ENCODE data around the gene HLA-A.
"Not testable (repeated sequence)": the region's sequence is repeated elsewhere in the genome, so short reads cannot be mapped to it uniquely, and the experiment has no call there.

HLA-A gene

GRCh38 chr6:29942275-29943052 lies at the start of gene HLA-A:
HLA-A (plus strand) TSS chr6:29942532; CDS start chr6:29942554, 22 bp downstream.
- DNase-seq, result peak; percentile 94

- no peak for DNase-seq
Observed at GRCh38 chr6:29892696-29893095, 49.6 kb upstream of the HLA-A start.

GRCh38 chr6:29899281-29899680 lies 43.1 kb upstream of the HLA-A start:
- DNase-seq, result no peak

GRCh38 chr6:29905286-29905685 lies 37.0 kb upstream of the HLA-A start:
- DNase-seq, result no peak

GRCh38 chr6:29907637-29908340 lies 34.5 kb upstream of the HLA-A start:
- no peak for DNase-seq

GRCh38 chr6:29908341-29908662 lies 34.0 kb upstream of the HLA-A start:
- no peak for DNase-seq

GRCh38 chr6:29908710-29909109 lies 33.6 kb upstream of the HLA-A start:
- no peak for DNase-seq

GRCh38 chr6:29909985-29910384 lies 32.3 kb upstream of the HLA-A start:
- no peak for DNase-seq

- DNase-seq, result no peak
Observed at GRCh38 chr6:29912840-29913239, 29.5 kb upstream of the HLA-A start.

- no peak for DNase-seq
Observed at GRCh38 chr6:29916741-29917140, 25.6 kb upstream of the HLA-A start.

- DNase-seq, result no peak
Observed at GRCh38 chr6:29917857-29918256, 24.5 kb upstream of the HLA-A start.

GRCh38 chr6:29919506-29920445 lies 22.6 kb upstream of the HLA-A start:
- no peak for DNase-seq

- no peak for DNase-seq
Observed at GRCh38 chr6:29924287-29924686, 18.0 kb upstream of the HLA-A start.

- DNase-seq, result no peak
Observed at GRCh38 chr6:29924731-29925130, 17.6 kb upstream of the HLA-A start.

- DNase-seq, result no peak
Observed at GRCh38 chr6:29925321-29925720, 17.0 kb upstream of the HLA-A start.

- DNase-seq, result no peak
Observed at GRCh38 chr6:29925727-29926412, 16.5 kb upstream of the HLA-A start.

- peak; percentile 15 for DNase-seq
Observed at GRCh38 chr6:29926413-29927274, 15.7 kb upstream of the HLA-A start.

- DNase-seq, result no peak
Observed at GRCh38 chr6:29927275-29927569, 15.1 kb upstream of the HLA-A start.

GRCh38 chr6:29927841-29928388 lies 14.4 kb upstream of the HLA-A start:
- DNase-seq, result no peak

- not testable (repeated sequence) for DNase-seq
Observed at GRCh38 chr6:29930047-29930446, 12.3 kb upstream of the HLA-A start.

- DNase-seq, result no peak
Observed at GRCh38 chr6:29933955-29934354, 8.4 kb upstream of the HLA-A start.

All from fibroblast of skin of right biceps (primary cell).